Esophagus squamous epithelium (tissue), 5 donors: ENCODE data around the gene PRKCQ. TPM values are rescaled to one million over a fixed set of nuclear protein-coding genes. Genes with fewer than 3 reads are reported as not detected.

ENCODE experiments used
- DNase-seq: peaks from one replicate; lab custom pipeline; 2025; lab: John Stamatoyannopoulos, UW
- H3K27ac ChIP-seq, 4 donors: fragments of 200-600 bp; sonication (generic); one replicate each; pipeline ENCODE4 v1.5.1; 2016 to 2019; ENCODE audit warnings: mild to moderate bottlenecking in 1 of 4
- H3K27me3 ChIP-seq, 4 donors: fragments of 200-600 bp; sonication (generic); 1 replicate in 3 of 4; 2 replicates in 1 of 4; pipeline versions ENCODE4 v1.5.1 to v1.6.0; 2017 to 2021; ENCODE audit warnings: antibody characterized with exemption in 1 of 4
- H3K36me3 ChIP-seq, 3 donors: fragments of 200-600 bp; sonication (generic); one replicate each; pipeline ENCODE4 v1.5.1; 2016 to 2019
- H3K4me1 ChIP-seq, 3 donors: fragments of 200-600 bp; sonication (generic); one replicate each; pipeline ENCODE4 v1.5.1; 2017 to 2019
- H3K4me3 ChIP-seq, 4 donors: fragments of 200-600 bp; sonication (generic); 1 replicate in 3 of 4; 2 replicates in 1 of 4; pipeline ENCODE4 v1.5.1; 2016 to 2019; ENCODE audit warnings: mild to moderate bottlenecking in 2 of 4, moderate library complexity in 1 of 4
- H3K9me3 ChIP-seq, 3 donors: fragments of 200-600 bp; sonication (generic); one replicate each; pipeline ENCODE4 v1.5.1; 2016 to 2019
- CTCF ChIP-seq, 6 experiments: fragments of 450-650 bp in 4 of 6; fragments of 200-600 bp in 2 of 6; sonication (generic) in 2 of 6; IDR thresholded peaks; one replicate each; pipeline ENCODE4 v1.5.1; 2016 to 2019; ENCODE audit warnings: antibody characterized with exemption in 6 of 6, mild to moderate bottlenecking in 4 of 6, moderate library complexity in 4 of 6
- POLR2A ChIP-seq, 4 donors: fragments of 450-650 bp; IDR thresholded peaks; one replicate each; pipeline ENCODE4 v1.6.1; 2017; ENCODE audit warnings: antibody characterized with exemption in 4 of 4, mild to moderate bottlenecking in 4 of 4, moderate library complexity in 3 of 4
- WGBS, 2 donors: methylation state at CpG; one replicate each; pipeline ENCODE4 v1.1.5; 2018; 5-methylcytosine and 5-hydroxymethylcytosine counted together
- intact Hi-C: fragments of 100-400 bp; cut with DNase I; formaldehyde crosslinking; loops from one replicate; pipeline ENCODE4 v1.15.0; 2022
- total RNA-seq, 4 donors: library from RNA; depleted of rRNA; stranded (reverse); fragments of >200 nt; gene quantifications; one replicate each; pipeline ENCODE4 v1.1.0, GENCODE V29; 2016
- donor health status: DM: yes; HTN: yes; CAD: no.

Gene PRKCQ
- total RNA-seq, 4 donors from 2014 or later = 0.76 to 2.7 (median 1.4) TPM

- peaks cover 0 to 13% (median 0%) of the 10 kb centered on the region in 4 donors for H3K27me3 ChIP-seq
- 89 to 91% methylated on average over 10 of the region's 10 CpGs for WGBS, 2 donors
- intact Hi-C loops = no loop called here
- H3K9me3 ChIP-seq = no peaks in the 10 kb centered on the region
- H3K36me3 ChIP-seq = no peaks in the 10 kb centered on the region
- DNase-seq = no peak
- H3K4me1 ChIP-seq = no peaks in the 10 kb centered on the region
- no peak overlapping the region for H3K27ac ChIP-seq
- H3K4me3 ChIP-seq = no peak overlapping the region
- TF ChIP-seq POLR2A (IDR thresholded peaks at IDR 0.05) (no peak), CTCF (IDR thresholded peaks at IDR 0.05) (no peak)
These were observed 59.9 kb downstream of the PRKCQ start for GRCh38 chr10:6520138-6520537.

- TF ChIP-seq POLR2A (IDR thresholded peaks at IDR 0.05) (no peak), CTCF (IDR thresholded peaks at IDR 0.05) (no peak)
- Histone ChIP-seq H3K4me1 (no peaks in the 10 kb centered on the region), H3K27me3 (peaks cover 0 to 13% (median 0%) of the 10 kb centered on the region in 4 donors), H3K36me3 (no peaks in the 10 kb centered on the region), H3K4me3 (no peak overlapping the region), H3K27ac (no peak overlapping the region), H3K9me3 (no peaks in the 10 kb centered on the region)
- intact Hi-C loops = no loop called here
- no peak for DNase-seq
- WGBS, 2 donors = 61 to 79% methylated on average over 5 of the region's 5 CpGs
These were observed 61.2 kb downstream of the PRKCQ start for GRCh38 chr10:6518791-6519429.

GRCh38 chr10:6516929-6517284 is 63.2 kb downstream of the PRKCQ start:
- Histone ChIP-seq H3K9me3 (no peaks in the 10 kb centered on the region), H3K4me3 (no peak overlapping the region), H3K27me3 (peaks cover 0 to 13% (median 0%) of the 10 kb centered on the region in 4 donors), H3K27ac (no peak overlapping the region), H3K36me3 (no peaks in the 10 kb centered on the region), H3K4me1 (no peaks in the 10 kb centered on the region)
- intact Hi-C loops = no loop called here
- no peak for DNase-seq
- 76 to 90% methylated on average over 5 of the region's 5 CpGs for WGBS, 2 donors
- no peak for TF ChIP-seq CTCF (IDR thresholded peaks at IDR 0.05)
- TF ChIP-seq POLR2A (IDR thresholded peaks at IDR 0.05) = no peak

- Histone ChIP-seq H3K4me1 (no peaks in the 10 kb centered on the region), H3K4me3 (no peak overlapping the region), H3K9me3 (no peaks in the 10 kb centered on the region), H3K27ac (no peak overlapping the region), H3K27me3 (peaks cover 0 to 13% (median 0%) of the 10 kb centered on the region in 4 donors), H3K36me3 (no peaks in the 10 kb centered on the region)
- no peak for TF ChIP-seq CTCF (IDR thresholded peaks at IDR 0.05)
- TF ChIP-seq POLR2A (IDR thresholded peaks at IDR 0.05) = no peak
- DNase-seq = no peak
- 70 to 75% methylated on average over 6 to 7 of the region's 7 CpGs for WGBS, 2 donors
- intact Hi-C loops = no loop called here
These were observed 63.7 kb downstream of the PRKCQ start for GRCh38 chr10:6516281-6516928.
